Stomach (tissue), 9 donors: ENCODE measurements around the gene MAGI1. TPM values are rescaled to one million over a fixed set of nuclear protein-coding genes. Genes with fewer than 3 reads are reported as not detected.
A peak's percentile ranks its signal among the peaks of the same experiment; 100 is the strongest.

Experiments
- DNase-seq, 2 donors: peaks; one replicate each; pipeline versions ENCODE4 v3.0.0 to v3.0.0-alpha.2; 2013 to 2019
- H3K27ac ChIP-seq, 5 donors: fragments of 200-600 bp in 4 of 5; sonication (generic) in 4 of 5; one replicate each; pipeline ENCODE4 v1.5.1; 2013 to 2019; ENCODE audit warnings: mild to moderate bottlenecking in 1 of 5, moderate library complexity in 1 of 5
- H3K27me3 ChIP-seq, 3 donors: fragments of 200-600 bp; sonication (generic); one replicate each; pipeline ENCODE4 v1.5.1; 2017 to 2019; ENCODE audit warnings: mixed run types in 1 of 3
- H3K36me3 ChIP-seq, 4 donors: fragments of 200-600 bp; sonication (generic); 1 replicate in 3 of 4; 2 replicates in 1 of 4; pipeline ENCODE4 v1.5.1; 2016 to 2019
- H3K4me1 ChIP-seq, 4 donors: fragments of 200-600 bp; sonication (generic); one replicate each; pipeline ENCODE4 v1.5.1; 2016 to 2019
- H3K4me3 ChIP-seq, 4 donors: fragments of 200-600 bp; sonication (generic) in 3 of 4; one replicate each; pipeline ENCODE4 v1.5.1; 2016 to 2019; ENCODE audit warnings: mild to moderate bottlenecking in 1 of 4
- H3K9me3 ChIP-seq, 4 donors: fragments of 200-600 bp; sonication (generic); one replicate each; pipeline ENCODE4 v1.5.1; 2016 to 2019
- CTCF ChIP-seq, 7 experiments: fragments of 450-650 bp in 4 of 7; fragments of 200-600 bp in 3 of 7; sonication (generic) in 3 of 7; IDR thresholded peaks; one replicate each; pipeline ENCODE4 v1.5.1; 2016 to 2019; ENCODE audit warnings: antibody characterized with exemption in 7 of 7, control low read depth in 2 of 7, mild to moderate bottlenecking in 1 of 7
- EP300 ChIP-seq: sonication (generic); formaldehyde crosslinking; IDR thresholded peaks from one replicate; pipeline ENCODE4 v1.6.1; 2017; ENCODE audit warnings: antibody characterized with exemption
- POLR2A ChIP-seq, 4 donors: fragments of 450-650 bp; IDR thresholded peaks; one replicate each; pipeline ENCODE4 v1.6.1; 2016; ENCODE audit warnings: antibody characterized with exemption in 4 of 4, control low read depth in 2 of 4, mild to moderate bottlenecking in 1 of 4, moderate library complexity in 1 of 4
- POLR2AphosphoS5 ChIP-seq, 3 donors: sonication (generic); formaldehyde crosslinking; IDR thresholded peaks; one replicate each; pipeline ENCODE4 v1.6.1; 2016; ENCODE audit warnings: antibody characterized with exemption in 3 of 3
- WGBS, 5 donors: extraction: QIAGEN DNeasy Blood & Tissue Kit in 3 of 5; methylation state at CpG; one replicate each; pipeline versions ENCODE4 v1.1.5 to v1.1.7; 2013 to 2018; 5-methylcytosine and 5-hydroxymethylcytosine counted together
- intact Hi-C: fragments of 100-400 bp; cut with DNase I; formaldehyde crosslinking; loops from one replicate; pipeline ENCODE4 v1.15.1; 2023; ENCODE audit warnings: low total_unique reads
- polyA plus RNA-seq, 3 donors: library from polyadenylated mRNA; stranded (reverse); fragments of 200-250 nt; gene quantifications; one replicate each; pipeline ENCODE4 v1.2.3, GENCODE V29; 2013
- total RNA-seq, 5 donors: library from RNA; depleted of rRNA; stranded (reverse); fragments of >200 nt; gene quantifications; one replicate each; pipeline versions ENCODE4 v1.1.0 to v1.2.3, GENCODE V29; 2014 to 2016
- donor health status: healthy with polysubstance abuse.
- donor health status: Bipolar disorder and iron deficiency.
- donor health status: healthy.

MAGI1 gene
- total and polyA plus RNA-seq, 8 donors, result 5.7 to 237 (median 84.8) TPM

- Histone ChIP-seq H3K27ac (no peak overlapping the region), H3K36me3 (no peaks in the 10 kb centered on the region), H3K4me3 (no peak overlapping the region), H3K4me1 (peaks cover 0 to 16% (median 7%) of the 10 kb centered on the region in 4 donors), H3K27me3 (no peaks in the 10 kb centered on the region), H3K9me3 (no peaks in the 10 kb centered on the region)
- no peak for DNase-seq
- WGBS, 5 donors, result 67 to 77% (median 73%) methylated on average over 3 of the region's 3 CpGs
- intact Hi-C loops, result no loop called here
- TF ChIP-seq POLR2A (IDR thresholded peaks at IDR 0.05), result no peak
- no peak for TF ChIP-seq EP300
- no peak for TF ChIP-seq CTCF (IDR thresholded peaks at IDR 0.05)
- no peak for TF ChIP-seq POLR2AphosphoS5 (IDR thresholded peaks at IDR 0.05)
Observed at GRCh38 chr3:66080167-66080566, 41.4 kb upstream of the MAGI1 start.

GRCh38 chr3:66077973-66078372, 39.3 kb upstream of the MAGI1 start:
- Histone ChIP-seq H3K4me1 (peaks cover 0 to 14% (median 4%) of the 10 kb centered on the region in 4 donors), H3K27ac (no peak overlapping the region), H3K4me3 (no peak overlapping the region), H3K27me3 (no peaks in the 10 kb centered on the region), H3K36me3 (no peaks in the 10 kb centered on the region), H3K9me3 (no peaks in the 10 kb centered on the region)
- intact Hi-C loops, result no loop called here
- TF ChIP-seq EP300 (no peak), POLR2A (IDR thresholded peaks at IDR 0.05) (no peak), POLR2AphosphoS5 (IDR thresholded peaks at IDR 0.05) (no peak), CTCF (IDR thresholded peaks at IDR 0.05) (no peak)
- no peak for DNase-seq

GRCh38 chr3:66076861-66077470, 38.2 kb upstream of the MAGI1 start:
- intact Hi-C loops, result no loop called here
- TF ChIP-seq CTCF (IDR thresholded peaks at IDR 0.05) (no peak), POLR2A (IDR thresholded peaks at IDR 0.05) (no peak), POLR2AphosphoS5 (IDR thresholded peaks at IDR 0.05) (no peak), EP300 (no peak)
- DNase-seq, result peak in 1 of 2 donors; percentile 66
- Histone ChIP-seq H3K27me3 (no peaks in the 10 kb centered on the region), H3K27ac (no peak overlapping the region), H3K36me3 (no peaks in the 10 kb centered on the region), H3K4me1 (peaks cover 0 to 14% (median 4%) of the 10 kb centered on the region in 4 donors), H3K4me3 (no peak overlapping the region), H3K9me3 (no peaks in the 10 kb centered on the region)
- WGBS, 5 donors, result 73 to 87% (median 78%) methylated on average over 6 of the region's 6 CpGs

GRCh38 chr3:66075281-66075680, 36.6 kb upstream of the MAGI1 start:
- no peak for DNase-seq
- no peaks in the 10 kb centered on the region for H3K9me3 ChIP-seq
- no peaks in the 10 kb centered on the region for H3K27me3 ChIP-seq
- no peaks in the 10 kb centered on the region for H3K36me3 ChIP-seq
- intact Hi-C loops, result no loop called here
- H3K4me3 ChIP-seq, result no peak overlapping the region
- no peak for TF ChIP-seq POLR2AphosphoS5 (IDR thresholded peaks at IDR 0.05)
- TF ChIP-seq POLR2A (IDR thresholded peaks at IDR 0.05), result no peak
- no peak for TF ChIP-seq CTCF (IDR thresholded peaks at IDR 0.05)
- TF ChIP-seq EP300, result no peak
- no peak overlapping the region for H3K27ac ChIP-seq
- H3K4me1 ChIP-seq, result peaks cover 0 to 14% (median 4%) of the 10 kb centered on the region in 4 donors
- 67 to 91% (median 76%) methylated on average over 4 of the region's 4 CpGs for WGBS, 5 donors
